Spleen (tissue), 13 donors: Measurements from ENCODE around the gene CCDC149. TPM values are rescaled to one million over a fixed set of nuclear protein-coding genes. Genes with fewer than 3 reads are reported as not detected.

Source experiments
- DNase-seq: peaks from one replicate; pipeline ENCODE4 v3.0.0-alpha.2; 2020
- H3K27ac ChIP-seq, 8 donors: fragments of 200-600 bp; sonication (generic) in 7 of 8; 1 replicate in 4 of 8; 2 replicates in 4 of 8; pipeline versions ENCODE4 v1.5.0 to v1.8.0; 2016 to 2021; ENCODE audit warnings: inconsistent platforms in 4 of 8, mild to moderate bottlenecking in 4 of 8, moderate library complexity in 1 of 8
- H3K27me3 ChIP-seq, 7 donors: fragments of 200-600 bp; sonication (generic) in 6 of 7; replicated peaks in 1 of 7; 1 replicate in 4 of 7; 2 replicates in 3 of 7; pipeline versions ENCODE4 v1.5.0 to v1.8.0; 2016 to 2021; ENCODE audit warnings: inconsistent platforms in 3 of 7, mild to moderate bottlenecking in 1 of 7
- H3K36me3 ChIP-seq, 6 donors: fragments of 200-600 bp; sonication (generic) in 5 of 6; 1 replicate in 4 of 6; 2 replicates in 2 of 6; pipeline versions ENCODE4 v1.5.0 to v1.8.0; 2016 to 2021; ENCODE audit warnings: inconsistent platforms in 2 of 6
- H3K4me1 ChIP-seq, 6 donors: fragments of 200-600 bp; sonication (generic) in 5 of 6; 1 replicate in 3 of 6; 2 replicates in 3 of 6; pipeline versions ENCODE4 v1.5.0 to v1.8.0; 2016 to 2021; ENCODE audit warnings: inconsistent platforms in 3 of 6
- H3K4me3 ChIP-seq, 8 donors: fragments of 200-600 bp; sonication (generic) in 7 of 8; 1 replicate in 4 of 8; 2 replicates in 4 of 8; pipeline versions ENCODE4 v1.5.0 to v1.8.0; 2016 to 2021; ENCODE audit warnings: inconsistent platforms in 4 of 8, mild to moderate bottlenecking in 4 of 8, moderate library complexity in 2 of 8
- H3K9me3 ChIP-seq, 8 donors: fragments of 200-600 bp; sonication (generic) in 7 of 8; 1 replicate in 4 of 8; 2 replicates in 4 of 8; pipeline versions ENCODE4 v1.5.0 to v1.8.0; 2016 to 2021; ENCODE audit warnings: inconsistent platforms in 4 of 8
- POLR2A ChIP-seq, 3 donors: fragments of 450-650 bp; IDR thresholded peaks; one replicate each; pipeline ENCODE4 v1.5.1; 2017; ENCODE audit warnings: antibody characterized with exemption in 3 of 3, mild to moderate bottlenecking in 1 of 3
- POLR2AphosphoS5 ChIP-seq, 3 donors: sonication (generic); formaldehyde crosslinking; IDR thresholded peaks; one replicate each; pipeline ENCODE4 v1.5.1; 2017; ENCODE audit warnings: antibody characterized with exemption in 3 of 3
- WGBS, 5 donors: extraction: QIAGEN DNeasy Blood & Tissue Kit in 3 of 5; methylation state at CpG; one replicate each; pipeline versions ENCODE4 v1.1.5 to v1.1.7; 2013 to 2018; 5-methylcytosine and 5-hydroxymethylcytosine counted together
- intact Hi-C: fragments of 100-400 bp; cut with DNase I; formaldehyde crosslinking; loops from one replicate; pipeline ENCODE4 v1.15.0; 2023; ENCODE audit warnings: low total_unique reads
- long read RNA-seq, 2 donors: transcript quantifications; one replicate each; lab custom pipeline, GENCODE V29; 2026
- polyA plus RNA-seq, 3 donors: library from polyadenylated mRNA; stranded (reverse); fragments of 200-250 nt; gene quantifications; one replicate each; pipeline ENCODE4 v1.2.1, GENCODE V29; 2013
- total RNA-seq, 7 donors: library from RNA; depleted of rRNA in 3 of 7; stranded (reverse); fragments of >200 nt in 3 of 7; fragmentation: NEBNext Ultra II Directional in 4 of 7; extraction: Animal tissue kit (Norgen Biotek cat#: 25700) in 4 of 7; gene quantifications; one replicate each; pipeline versions ENCODE4 v1.1.0 to v1.2.1, GENCODE V29; 2016 to 2021
- TF ChIP-seq, protein P1 (sequence below), 11 experiments: fragments of 200-600 bp in 7 of 11; fragments of 450-650 bp in 4 of 11; sonication (generic) in 4 of 11; IDR thresholded peaks in 8 of 11; conservative IDR thresholded peaks in 3 of 11; 1 replicate in 7 of 11; 2 replicates in 4 of 11; pipeline versions ENCODE4 v1.4.0 to v1.8.0; 2016 to 2021; ENCODE audit warnings: antibody characterized with exemption in 11 of 11, inconsistent platforms in 4 of 11, mild to moderate bottlenecking in 1 of 11
- donor health status: healthy with polysubstance abuse.
- donor health status: DM: no; HTN: no; CAD: no; lungs with moderate emphysema.
- donor health status: DM: no; HTN: no; CAD: no.
- donor health status: Bipolar disorder and iron deficiency.
- donor health status: healthy.
- donor health status: DM: no; HTN: no; CAD: no.
- donor health status: DM: yes; HTN: yes; CAD: no.

Gene CCDC149
- total RNA-seq (10 to 100 TPM in 5 of 7 donors, 1 to 10 TPM in 2; 6.5 to 16.0 (median 12.8) TPM), polyA plus RNA-seq (1 to 10 TPM; 1.9 to 3.0 (median 3.0) TPM)
- long read RNA-seq, donor 1, partial matches to known transcripts = 0 of 1 reads
- long read RNA-seq, donor 1, other reads (novel, unspliced or antisense) = 0 of 1 reads
- long read RNA-seq, donor 2, partial matches to known transcripts = 0 of 1 reads
- long read RNA-seq, donor 2, other reads (novel, unspliced or antisense) = 0 of 1 reads

DNA sequence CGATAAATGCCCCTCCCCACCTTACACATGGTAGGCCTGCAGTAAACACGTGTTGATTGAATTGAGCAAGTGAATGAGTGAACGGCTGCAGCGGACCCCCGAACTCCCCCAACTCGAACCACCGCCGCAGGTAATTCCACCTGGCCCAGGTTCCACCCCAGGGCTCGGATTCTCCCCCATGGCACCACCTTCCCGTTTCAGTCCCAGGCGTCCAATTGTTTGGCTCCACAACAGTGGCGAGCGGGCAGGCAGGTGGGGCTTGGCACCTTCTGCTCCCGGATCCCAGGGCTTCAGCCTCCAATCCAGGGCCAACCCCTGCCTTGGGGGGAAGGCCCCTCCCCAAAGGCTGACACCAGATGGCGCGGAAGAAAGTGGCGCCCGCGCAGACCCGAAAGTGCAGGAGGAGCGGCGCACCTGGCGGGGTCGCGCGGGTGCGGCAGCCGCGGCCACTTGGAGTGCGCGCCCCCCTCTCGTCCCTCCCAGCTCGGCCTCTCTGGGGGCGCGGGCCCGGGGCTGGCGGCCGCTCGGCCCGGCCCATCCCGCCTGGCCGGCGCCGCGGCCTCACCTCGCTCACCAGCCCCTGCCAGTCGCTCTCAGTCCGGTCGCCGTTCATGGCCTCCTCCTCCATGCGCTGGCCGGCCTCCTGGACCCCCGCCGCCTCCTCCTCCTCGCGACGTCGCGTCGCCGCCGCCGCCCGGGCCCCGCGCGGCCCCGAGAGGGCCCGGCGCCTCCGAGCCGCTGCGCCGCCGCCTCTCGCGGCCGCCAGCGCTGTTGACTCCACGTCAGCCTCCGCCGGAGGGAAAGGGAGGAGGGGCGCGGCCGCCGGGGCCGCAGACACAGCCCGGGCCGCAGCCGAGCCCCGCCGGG, at the start of gene CCDC149:
TSS of gene CCDC149 (minus strand) at position 791 of the 867 bp plus-strand sequence. CDS start at position 613, 178 bp downstream.
- Histone ChIP-seq H3K36me3 (peaks cover 0 to 21% (median 1%) of the 10 kb centered on the region in 6 donors), H3K27me3 (peaks cover 0 to 44% (median 0%) of the 10 kb centered on the region in 7 donors), H3K9me3 (peaks cover 0 to 18% (median 14%) of the 10 kb centered on the region in 8 donors), H3K27ac (peak within 1 kb of the TSS in 7 of 8 donors; percentile 36 to 81 (median 75)), H3K4me1 (peaks cover 0 to 16% (median 5%) of the 10 kb centered on the region in 6 donors), H3K4me3 (peak within 1 kb of the TSS; percentile 21 to 72 (median 46))
- TF ChIP-seq POLR2A (IDR thresholded peaks at IDR 0.05) (no peak), POLR2AphosphoS5 (IDR thresholded peaks at IDR 0.05) (peak; percentile 12 to 57 (median 43))
- intact Hi-C loops = no loop called here
- peak; percentile 80 for DNase-seq
- 8 to 23% (median 10%) methylated on average over 23 to 92 of the region's 92 CpGs for WGBS, 5 donors

GRCh38 chr4:24957886-24958285, 45.0 kb upstream of the CCDC149 start:
- WGBS, 5 donors = 72 to 90% (median 84%) methylated on average over 2 of the region's 2 CpGs
- no peak for TF ChIP-seq POLR2A (IDR thresholded peaks at IDR 0.05)
- no peak for TF ChIP-seq POLR2AphosphoS5 (IDR thresholded peaks at IDR 0.05)
- TF ChIP-seq, protein P1, sequence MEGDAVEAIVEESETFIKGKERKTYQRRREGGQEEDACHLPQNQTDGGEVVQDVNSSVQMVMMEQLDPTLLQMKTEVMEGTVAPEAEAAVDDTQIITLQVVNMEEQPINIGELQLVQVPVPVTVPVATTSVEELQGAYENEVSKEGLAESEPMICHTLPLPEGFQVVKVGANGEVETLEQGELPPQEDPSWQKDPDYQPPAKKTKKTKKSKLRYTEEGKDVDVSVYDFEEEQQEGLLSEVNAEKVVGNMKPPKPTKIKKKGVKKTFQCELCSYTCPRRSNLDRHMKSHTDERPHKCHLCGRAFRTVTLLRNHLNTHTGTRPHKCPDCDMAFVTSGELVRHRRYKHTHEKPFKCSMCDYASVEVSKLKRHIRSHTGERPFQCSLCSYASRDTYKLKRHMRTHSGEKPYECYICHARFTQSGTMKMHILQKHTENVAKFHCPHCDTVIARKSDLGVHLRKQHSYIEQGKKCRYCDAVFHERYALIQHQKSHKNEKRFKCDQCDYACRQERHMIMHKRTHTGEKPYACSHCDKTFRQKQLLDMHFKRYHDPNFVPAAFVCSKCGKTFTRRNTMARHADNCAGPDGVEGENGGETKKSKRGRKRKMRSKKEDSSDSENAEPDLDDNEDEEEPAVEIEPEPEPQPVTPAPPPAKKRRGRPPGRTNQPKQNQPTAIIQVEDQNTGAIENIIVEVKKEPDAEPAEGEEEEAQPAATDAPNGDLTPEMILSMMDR (IDR thresholded peaks at IDR 0.05 in 8 of 11, conservative IDR thresholded peaks at IDR 0.05 in 3 of 11) = no peak

DNA sequence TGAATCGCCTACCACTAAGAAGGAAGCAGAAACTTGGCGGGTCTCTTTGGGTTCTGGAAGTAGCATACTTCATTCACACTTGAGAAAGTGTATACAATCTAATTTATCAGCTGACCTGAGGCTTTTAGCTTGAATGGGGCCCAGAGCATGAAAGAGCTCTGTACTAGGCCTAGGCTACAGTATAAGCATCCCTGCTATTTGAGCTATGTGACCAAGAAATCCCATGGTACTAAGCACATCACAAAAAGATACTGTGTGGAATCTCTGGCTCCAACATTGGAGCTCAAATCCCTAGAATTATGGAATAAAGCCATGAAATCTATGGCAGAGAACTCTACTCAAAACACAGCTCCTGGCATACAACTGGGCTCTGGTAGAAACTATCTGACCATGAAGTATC, 43.9 kb upstream of the CCDC149 start:
- no peak for TF ChIP-seq POLR2AphosphoS5 (IDR thresholded peaks at IDR 0.05)
- TF ChIP-seq, protein P1 (IDR thresholded peaks at IDR 0.05 in 8 of 11, conservative IDR thresholded peaks at IDR 0.05 in 3 of 11) = no peak
- TF ChIP-seq POLR2A (IDR thresholded peaks at IDR 0.05) = no peak
- H3K4me3 ChIP-seq = no peak overlapping the region
- no peaks in the 10 kb centered on the region for H3K4me1 ChIP-seq
- no peak overlapping the region for H3K27ac ChIP-seq
- no peaks in the 10 kb centered on the region for H3K36me3 ChIP-seq
- no peaks in the 10 kb centered on the region for H3K27me3 ChIP-seq
- 86 to 97% (median 90%) methylated on average over 2 of the region's 2 CpGs for WGBS, 5 donors
- intact Hi-C loops = no loop called here
- peaks cover 0 to 25% (median 14%) of the 10 kb centered on the region in 8 donors for H3K9me3 ChIP-seq
- DNase-seq = no peak

More at GRCh38 chr4:24957886-24958285, 45.0 kb upstream of the CCDC149 start:
- Histone ChIP-seq H3K4me1 (no peaks in the 10 kb centered on the region), H3K36me3 (no peaks in the 10 kb centered on the region), H3K4me3 (no peak overlapping the region), H3K27ac (no peak overlapping the region), H3K9me3 (peaks cover 0 to 25% (median 14%) of the 10 kb centered on the region in 8 donors), H3K27me3 (no peaks in the 10 kb centered on the region)
- no peak for DNase-seq
- intact Hi-C loops = no loop called here

GRCh38 chr4:24956091-24956490, 43.2 kb upstream of the CCDC149 start:
- Histone ChIP-seq H3K9me3 (peaks cover 0 to 25% (median 14%) of the 10 kb centered on the region in 8 donors), H3K4me3 (no peak overlapping the region), H3K36me3 (no peaks in the 10 kb centered on the region), H3K4me1 (no peaks in the 10 kb centered on the region), H3K27ac (no peak overlapping the region), H3K27me3 (no peaks in the 10 kb centered on the region)
- intact Hi-C loops = no loop called here
- TF ChIP-seq POLR2AphosphoS5 (IDR thresholded peaks at IDR 0.05) = no peak
- 90 to 97% (median 93%) methylated on average over 2 of the region's 2 CpGs for WGBS, 5 donors
- no peak for DNase-seq

- no peaks in the 10 kb centered on the region for H3K36me3 ChIP-seq
- TF ChIP-seq POLR2A (IDR thresholded peaks at IDR 0.05) (no peak), POLR2AphosphoS5 (IDR thresholded peaks at IDR 0.05) (no peak)
- TF ChIP-seq, protein P1 (IDR thresholded peaks at IDR 0.05 in 8 of 11, conservative IDR thresholded peaks at IDR 0.05 in 3 of 11) = no peak
- no peak overlapping the region for H3K4me3 ChIP-seq
- DNase-seq = no peak
- H3K9me3 ChIP-seq = peaks cover 0 to 33% (median 16%) of the 10 kb centered on the region in 8 donors
- no peaks in the 10 kb centered on the region for H3K27me3 ChIP-seq
- H3K4me1 ChIP-seq = no peaks in the 10 kb centered on the region
- no peak overlapping the region for H3K27ac ChIP-seq
- 85 to 91% (median 89%) methylated on average over 4 of the region's 4 CpGs for WGBS, 5 donors
- intact Hi-C loops = no loop called here
Measured at GRCh38 chr4:24952667-24953066, 39.8 kb upstream of the CCDC149 start.
